Measurements from ENCODE around the gene SH3PXD2B.

SH3PXD2B gene

GRCh38 chr5:172380987-172381643, 73.2 kb downstream of the SH3PXD2B start:
- FAIRE-seq (no peak), DNase-seq (ENCODE audit: insufficient read length, low spot score) (no peak)
- no peak for TF ChIP-seq CTCF (IDR thresholded peaks at IDR 0.05; ENCODE audit: insufficient read depth, missing control alignments)

DNA sequence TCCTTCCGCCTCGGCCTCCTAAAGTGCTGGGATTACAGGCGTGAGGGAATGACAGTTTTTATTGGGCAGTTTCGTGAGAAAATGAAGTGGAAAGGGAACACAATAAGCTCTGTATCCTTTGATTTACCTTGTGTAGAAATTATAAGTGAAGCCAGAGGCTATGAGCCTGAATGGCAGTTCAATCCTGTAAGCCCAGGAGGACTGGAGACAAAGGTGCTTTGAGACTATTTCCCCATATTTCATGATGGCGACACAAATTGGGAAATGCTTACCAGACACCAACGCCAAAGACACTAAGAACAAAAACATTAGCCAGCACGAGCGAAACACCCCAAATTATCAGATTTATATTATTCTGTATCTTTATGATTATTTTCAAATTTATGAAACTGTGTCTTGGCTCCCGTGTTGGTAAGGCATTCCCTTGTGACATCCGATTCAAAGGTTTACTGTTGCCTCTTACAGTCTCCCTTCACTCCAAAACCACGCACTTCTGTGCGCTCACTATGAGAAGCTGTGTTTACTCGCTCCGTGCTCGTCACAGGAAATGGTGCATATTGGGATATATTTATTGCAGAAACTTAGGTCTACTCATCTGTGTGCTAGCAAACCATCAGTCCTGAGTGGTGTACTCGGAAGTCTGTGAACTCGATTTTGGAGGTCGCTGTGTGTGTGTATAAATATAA, 73.9 kb downstream of the SH3PXD2B start:
- DNase-seq (ENCODE audit: insufficient read length, low spot score) = no peak
- no peak for TF ChIP-seq CTCF (IDR thresholded peaks at IDR 0.05; ENCODE audit: insufficient read depth, missing control alignments)
- no peak for FAIRE-seq

- TF ChIP-seq CTCF (IDR thresholded peaks at IDR 0.05; ENCODE audit: insufficient read depth, missing control alignments) = no peak
These were observed 74.8 kb downstream of the SH3PXD2B start for GRCh38 chr5:172379481-172379880.

DNA sequence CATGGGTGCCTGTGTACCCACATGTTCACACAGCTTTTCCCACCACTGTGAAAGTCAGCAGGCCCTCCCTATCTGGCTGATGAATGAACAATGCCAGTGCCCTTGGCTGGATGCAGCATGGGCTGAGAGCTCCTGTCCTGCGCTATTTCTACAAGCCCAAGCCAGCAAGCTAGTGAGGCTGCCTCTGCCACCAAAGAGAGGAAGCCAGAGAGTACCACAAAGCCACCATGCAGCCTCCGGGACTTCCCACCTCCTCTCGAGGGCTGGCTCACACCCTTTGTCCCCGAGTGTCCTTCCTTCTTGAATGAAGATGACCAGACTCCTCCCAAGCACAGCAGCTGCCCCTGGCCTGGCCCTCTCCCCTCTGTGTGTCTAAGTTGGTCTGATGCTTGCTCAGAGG, 76.5 kb downstream of the SH3PXD2B start:
- FAIRE-seq = no peak
- DNase-seq (ENCODE audit: insufficient read length, low spot score) = no peak
- no peak for TF ChIP-seq CTCF (IDR thresholded peaks at IDR 0.05; ENCODE audit: insufficient read depth, missing control alignments)

More at GRCh38 chr5:172379481-172379880, 74.8 kb downstream of the SH3PXD2B start:
- FAIRE-seq (no peak), DNase-seq (ENCODE audit: insufficient read length, low spot score) (no peak)

- TF ChIP-seq CTCF (IDR thresholded peaks at IDR 0.05; ENCODE audit: insufficient read depth, missing control alignments) = no peak
- FAIRE-seq (no peak), DNase-seq (ENCODE audit: insufficient read length, low spot score) (no peak)
These were observed 76.9 kb downstream of the SH3PXD2B start for GRCh38 chr5:172377438-172377837.

DNA sequence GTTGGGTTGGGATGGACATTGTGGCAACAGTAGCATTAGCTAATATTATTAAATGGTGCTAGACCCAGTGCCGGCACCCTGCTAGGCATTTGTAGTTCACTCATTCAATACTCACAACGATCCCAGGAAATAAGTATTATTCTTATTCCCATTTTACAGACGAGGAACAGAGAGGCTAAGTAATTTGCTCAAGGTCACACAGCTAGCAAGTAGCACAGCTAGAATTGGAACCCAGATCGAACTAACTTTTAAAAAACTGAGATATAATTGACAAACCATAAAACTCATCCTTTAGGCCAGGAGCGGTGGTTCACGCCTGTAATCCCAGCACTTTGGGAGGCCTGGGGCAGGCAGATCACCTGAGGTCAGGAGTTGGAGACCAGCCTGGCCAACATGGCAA, 79.5 kb downstream of the SH3PXD2B start:
- TF ChIP-seq CTCF (IDR thresholded peaks at IDR 0.05; ENCODE audit: insufficient read depth, missing control alignments) = no peak
- FAIRE-seq (no peak), DNase-seq (ENCODE audit: insufficient read length, low spot score) (no peak)

GRCh38 chr5:172373680-172374079, 80.6 kb downstream of the SH3PXD2B start:
- no peak for DNase-seq (ENCODE audit: insufficient read length, low spot score)
- no peak for TF ChIP-seq CTCF (IDR thresholded peaks at IDR 0.05; ENCODE audit: insufficient read depth, missing control alignments)
- FAIRE-seq = no peak
